Common myeloid progenitor, CD34-positive (primary cell): Measurements from ENCODE around the gene DDIT4L. TPM values are rescaled to one million over a fixed set of nuclear protein-coding genes. Genes with fewer than 3 reads are reported as not detected.

ENCODE experiments used
- CTCF ChIA-PET: fragments of 350-600 bp; sonication (Branson Sonifier 250); formaldehyde crosslinking; loops from one replicate; lab custom pipeline; 2021; ENCODE audit warnings: antibody characterized with exemption; lab: Charles Lee
- POLR2A ChIA-PET: fragments of 350-600 bp; sonication (Branson Sonifier 250); formaldehyde crosslinking; loops from one replicate; lab custom pipeline; 2021; ENCODE audit warnings: antibody characterized with exemption; lab: Charles Lee
- DNase-seq, 3 donors: peaks; one replicate each; pipeline versions ENCODE4 v3.0.0 to v3.0.0-alpha.2; 2013
- H3K27ac ChIP-seq, 2 experiments: 1 replicate in 1 of 2; 2 replicates in 1 of 2; pipeline ENCODE4 v1.7.0; 2013; ENCODE audit warnings: inconsistent platforms in 2 of 2, low read length in 2 of 2, mild to moderate bottlenecking in 2 of 2, low read depth in 1 of 2, moderate library complexity in 1 of 2; ENCODE audit not compliant: severe bottlenecking in 2 of 2, insufficient read depth in 1 of 2, poor library complexity in 1 of 2
- H3K27me3 ChIP-seq, 5 experiments: replicated peaks in 2 of 5; 1 replicate in 3 of 5; 2 replicates in 2 of 5; pipeline versions ENCODE4 v1.6.1 to v1.7.0; 2013; ENCODE audit warnings: low read length in 4 of 5, mild to moderate bottlenecking in 2 of 5, moderate library complexity in 2 of 5, inconsistent platforms in 1 of 5; ENCODE audit not compliant: insufficient read depth in 5 of 5, control insufficient read depth in 4 of 5
- H3K36me3 ChIP-seq, 4 experiments: 1 replicate in 2 of 4; 2 replicates in 2 of 4; pipeline versions ENCODE4 v1.6.1 to v1.7.0; 2013; ENCODE audit warnings: low read length in 3 of 4, control low read depth in 1 of 4, mild to moderate bottlenecking in 1 of 4; ENCODE audit not compliant: control insufficient read depth in 4 of 4, insufficient read depth in 4 of 4
- H3K4me1 ChIP-seq, 4 experiments: 1 replicate in 3 of 4; 2 replicates in 1 of 4; pipeline versions ENCODE4 v1.6.1 to v1.7.1; 2013; ENCODE audit warnings: low read length in 3 of 4, mild to moderate bottlenecking in 3 of 4, control low read depth in 1 of 4, inconsistent platforms in 1 of 4, moderate library complexity in 1 of 4; ENCODE audit not compliant: control insufficient read depth in 4 of 4, insufficient read depth in 4 of 4; ENCODE audit errors: control extremely low read depth in 1 of 4
- H3K4me3 ChIP-seq, 7 experiments: 1 replicate in 4 of 7; 2 replicates in 3 of 7; pipeline versions ENCODE4 v1.5.1 to v1.7.0; 2013; ENCODE audit warnings: mild to moderate bottlenecking in 7 of 7, low read length in 6 of 7, moderate library complexity in 6 of 7, inconsistent platforms in 2 of 7, low read depth in 2 of 7, control low read depth in 1 of 7; ENCODE audit not compliant: insufficient read depth in 4 of 7, control insufficient read depth in 1 of 7; ENCODE audit errors: extremely low read depth in 1 of 7
- H3K9me3 ChIP-seq, 5 experiments: 1 replicate in 4 of 5; 2 replicates in 1 of 5; pipeline versions ENCODE4 v1.6.1 to v1.7.1; 2013; ENCODE audit warnings: low read length in 4 of 5, mild to moderate bottlenecking in 2 of 5, inconsistent platforms in 1 of 5, low read depth in 1 of 5, moderate library complexity in 1 of 5; ENCODE audit not compliant: control insufficient read depth in 4 of 5, insufficient read depth in 2 of 5; ENCODE audit errors: control extremely low read depth in 1 of 5
- WGBS: methylation state at CpG from one replicate; pipeline ENCODE4 v1.1.5; 2013; ENCODE audit not compliant: insufficient coverage; 5-methylcytosine and 5-hydroxymethylcytosine counted together
- polyA plus RNA-seq: library from polyadenylated mRNA; unstranded; fragments of 120-200 nt; gene quantifications from one replicate; pipeline ENCODE4 v1.2.1, GENCODE V29; 2013

Gene DDIT4L
- polyA plus RNA-seq, result 0.03 TPM

- Histone ChIP-seq H3K4me1 (peaks cover 0 to 17% (median 16%) of the 10 kb centered on the region in 4 experiments), H3K36me3 (no peaks in the 10 kb centered on the region), H3K9me3 (no peaks in the 10 kb centered on the region), H3K27me3 (peaks cover 2 to 41% (median 24%) of the 10 kb centered on the region in 5 experiments), H3K4me3 (peak within 1 kb of the TSS; percentile 37 to 79 (median 61)), H3K27ac (no peak within 1 kb of the TSS)
- ChIA-PET CTCF (no interaction called here), POLR2A (no interaction called here)
- 2% methylated on average over 45 of the region's 51 CpGs for WGBS
- DNase-seq, result peak in 2 of 3 donors; percentile 28 to 38
These were observed at the start of gene DDIT4L for GRCh38 chr4:100189820-100190642. DDIT4L (minus strand) TSS chr4:100190468; CDS start chr4:100189983, 485 bp downstream.

DNA sequence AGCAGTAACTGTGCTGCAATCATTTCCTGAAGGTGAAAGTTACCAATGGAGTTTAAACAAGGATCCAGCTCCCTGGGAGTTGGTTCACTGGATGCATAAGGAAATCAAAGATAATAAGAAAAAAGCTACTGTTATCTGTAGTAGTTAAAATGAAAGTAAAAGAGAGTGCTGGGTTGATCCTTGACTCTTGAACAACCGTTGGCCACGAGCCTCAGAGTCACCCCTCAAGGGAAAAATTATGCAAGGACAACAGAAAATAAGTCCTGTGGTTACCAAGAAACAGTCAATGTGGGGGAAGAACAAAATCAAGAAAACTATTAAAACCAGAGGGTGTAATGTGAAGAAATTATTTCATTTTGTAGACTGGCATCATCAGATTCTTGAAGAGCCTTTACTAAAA lies 49.7 kb upstream of the DDIT4L start:
- H3K9me3 ChIP-seq, result peaks cover 0 to 5% (median 0%) of the 10 kb centered on the region in 5 experiments
- DNase-seq, result no peak
- ChIA-PET POLR2A (no interaction called here), CTCF (no interaction called here)
- no peaks in the 10 kb centered on the region for H3K4me1 ChIP-seq
- no peaks in the 10 kb centered on the region for H3K36me3 ChIP-seq
- 79% methylated on average over 2 of the region's 2 CpGs for whole genome bisulfite sequencing
- H3K4me3 ChIP-seq, result no peak overlapping the region
- no peak overlapping the region for H3K27ac ChIP-seq
- H3K27me3 ChIP-seq, result no peaks in the 10 kb centered on the region

- H3K9me3 ChIP-seq, result peaks cover 3 to 18% (median 18%) of the 10 kb centered on the region in 5 experiments
- POLR2A ChIA-PET, result no interaction called here
- no peak overlapping the region for H3K27ac ChIP-seq
- no peaks in the 10 kb centered on the region for H3K36me3 ChIP-seq
- H3K4me1 ChIP-seq, result no peaks in the 10 kb centered on the region
- no peak for DNase-seq
- CTCF ChIA-PET, result no interaction called here
- H3K4me3 ChIP-seq, result no peak overlapping the region
- no peaks in the 10 kb centered on the region for H3K27me3 ChIP-seq
These were observed 34.5 kb upstream of the DDIT4L start for GRCh38 chr4:100224721-100225120.

GRCh38 chr4:100224160-100224559 lies 33.9 kb upstream of the DDIT4L start:
- CTCF ChIA-PET, result interaction anchor here (1.3 kb wide), 1 partner anchor 10 kb away, joined by 3 read pairs; no protein-coding TSS in a partner anchor
- no peaks in the 10 kb centered on the region for H3K4me1 ChIP-seq
- H3K4me3 ChIP-seq, result no peak overlapping the region
- no peak overlapping the region for H3K27ac ChIP-seq
- H3K9me3 ChIP-seq, result peaks cover 1 to 18% (median 18%) of the 10 kb centered on the region in 5 experiments
- H3K27me3 ChIP-seq, result no peaks in the 10 kb centered on the region
- DNase-seq, result no peak
- POLR2A ChIA-PET, result no interaction called here
- H3K36me3 ChIP-seq, result no peaks in the 10 kb centered on the region

DNA sequence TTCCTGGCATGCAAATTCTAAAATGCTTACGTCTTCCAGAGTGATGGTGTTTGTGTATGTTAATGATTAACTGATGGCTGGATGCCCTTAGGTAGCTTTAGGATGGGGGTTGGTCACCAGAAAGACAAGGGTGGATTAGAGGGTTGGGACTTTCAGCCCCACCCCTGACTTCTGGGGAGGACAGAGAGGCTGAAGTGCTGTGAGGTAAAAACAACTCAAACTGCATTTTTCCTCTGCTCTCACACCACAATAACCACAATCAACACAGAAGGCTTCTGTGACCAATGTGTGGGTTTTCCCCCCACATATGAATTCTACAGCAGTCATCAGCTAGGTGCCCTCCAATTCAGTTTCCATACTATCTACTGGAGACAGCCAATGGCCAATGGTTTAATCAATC lies 18.7 kb upstream of the DDIT4L start:
- H3K9me3 ChIP-seq, result no peaks in the 10 kb centered on the region
- WGBS, result no CpG with 5 or more reads among the region's 1 CpG
- no peak for DNase-seq
- no peak overlapping the region for H3K4me3 ChIP-seq
- H3K4me1 ChIP-seq, result peaks cover 0 to 4% (median 0%) of the 10 kb centered on the region in 4 experiments
- no peaks in the 10 kb centered on the region for H3K27me3 ChIP-seq
- POLR2A ChIA-PET, result no interaction called here
- no peak overlapping the region for H3K27ac ChIP-seq
- no peaks in the 10 kb centered on the region for H3K36me3 ChIP-seq
- CTCF ChIA-PET, result no interaction called here

- peaks cover 0 to 4% (median 0%) of the 10 kb centered on the region in 4 experiments for H3K4me1 ChIP-seq
- POLR2A ChIA-PET, result no interaction called here
- no peaks in the 10 kb centered on the region for H3K9me3 ChIP-seq
- CTCF ChIA-PET, result no interaction called here
- H3K27ac ChIP-seq, result no peak overlapping the region
- H3K4me3 ChIP-seq, result no peak overlapping the region
- no peaks in the 10 kb centered on the region for H3K27me3 ChIP-seq
- H3K36me3 ChIP-seq, result no peaks in the 10 kb centered on the region
- no peak for DNase-seq
- 100% methylated on average over 1 of the region's 3 CpGs for WGBS
These were observed 18.2 kb upstream of the DDIT4L start for GRCh38 chr4:100208459-100208858.

DNA sequence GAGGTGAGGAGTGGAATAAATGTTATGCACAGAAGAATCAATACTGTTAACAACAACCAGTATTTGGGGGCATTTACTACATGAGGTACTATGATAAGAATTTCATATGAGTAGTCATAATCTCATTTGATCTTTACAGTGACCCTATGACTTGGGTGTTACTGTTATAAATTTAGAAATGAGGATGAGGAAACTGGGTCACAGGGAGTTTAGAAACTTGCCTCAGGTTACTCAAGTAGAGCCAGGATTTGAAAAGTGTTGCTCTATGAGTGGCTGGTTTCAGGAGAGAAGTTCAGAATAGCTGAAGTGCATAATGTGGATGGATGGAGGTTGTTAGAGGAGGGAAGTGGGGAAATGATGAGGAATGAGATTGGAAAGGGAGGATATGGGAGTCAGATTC lies 16.6 kb upstream of the DDIT4L start:
- DNase-seq, result no peak
- CTCF ChIA-PET, result no interaction called here
- no peaks in the 10 kb centered on the region for H3K27me3 ChIP-seq

More for the DNA sequence above, 16.6 kb upstream of the DDIT4L start:
- Histone ChIP-seq H3K4me1 (peaks cover 0 to 4% (median 0%) of the 10 kb centered on the region in 4 experiments), H3K27ac (no peak overlapping the region), H3K9me3 (no peaks in the 10 kb centered on the region), H3K4me3 (no peak overlapping the region), H3K36me3 (no peaks in the 10 kb centered on the region)
- POLR2A ChIA-PET, result no interaction called here
